Thoracic aorta (tissue), 2 donors: ENCODE results near the gene RHBDD2. TPM values are rescaled to one million over a fixed set of nuclear protein-coding genes. Genes with fewer than 3 reads are reported as not detected.

Source experiments
- ATAC-seq: fragments of 150-250 bp; one replicate; pipeline ENCODE4 v1.8.0; 2017; ENCODE audit warnings: low read depth; ENCODE audit not compliant: insufficient number of reproducible peaks, low FRiP score
- DNase-seq: peaks from one replicate; pipeline ENCODE4 v3.0.0-alpha.2; 2020; ENCODE audit warnings: low spot score
- H3K27ac ChIP-seq, 2 donors: fragments of 200-600 bp; sonication (generic); 1 replicate in 1 of 2; 2 replicates in 1 of 2; pipeline ENCODE4 v1.5.1; 2016; ENCODE audit warnings: mild to moderate bottlenecking in 2 of 2, moderate library complexity in 2 of 2
- H3K27me3 ChIP-seq: fragments of 200-600 bp; sonication (generic); replicated peaks from 2 replicates; pipeline ENCODE4 v1.6.0; 2016; ENCODE audit warnings: mild to moderate bottlenecking; ENCODE audit not compliant: insufficient read depth
- H3K36me3 ChIP-seq: fragments of 200-600 bp; sonication (generic); one replicate; pipeline ENCODE4 v1.5.1; 2016
- H3K4me1 ChIP-seq, 2 donors: fragments of 200-600 bp; sonication (generic); 1 replicate in 1 of 2; 2 replicates in 1 of 2; pipeline versions ENCODE4 v1.5.1 to v1.6.0; 2016; ENCODE audit warnings: low read depth in 2 of 2, mild to moderate bottlenecking in 1 of 2; ENCODE audit not compliant: control insufficient read depth in 1 of 2
- H3K4me3 ChIP-seq: fragments of 200-600 bp; sonication (generic); 2 replicates; pipeline ENCODE4 v1.5.1; 2016; ENCODE audit warnings: mild to moderate bottlenecking
- H3K9me3 ChIP-seq: fragments of 200-600 bp; sonication (generic); 2 replicates; pipeline ENCODE4 v1.5.1; 2016
- CTCF ChIP-seq: fragments of 200-600 bp; sonication (generic); IDR thresholded peaks from one replicate; pipeline ENCODE4 v1.5.1; 2019; ENCODE audit warnings: antibody characterized with exemption
- total RNA-seq, 2 donors: library from RNA; depleted of rRNA; stranded (reverse); fragments of >200 nt; gene quantifications; one replicate each; pipeline versions ENCODE4 v1.1.0 to v1.2.3, GENCODE V29; 2016

Gene RHBDD2
- total RNA-seq, 2 donors from 2014 or later = 36.5 to 52.4 TPM

GRCh38 chr7:75913437-75913836 is 34.6 kb downstream of the RHBDD2 start:
- Histone ChIP-seq H3K4me1 (peaks cover 20 to 31% of the 10 kb centered on the region in 2 donors), H3K36me3 (no peaks in the 10 kb centered on the region), H3K9me3 (no peaks in the 10 kb centered on the region), H3K27me3 (no peaks in the 10 kb centered on the region), H3K4me3 (no peak overlapping the region), H3K27ac (no peak overlapping the region)
- TF ChIP-seq CTCF = no peak
- DNase-seq (no peak), ATAC-seq (no peak)

- TF ChIP-seq CTCF = no peak
Measured at GRCh38 chr7:75914169-75914654, 35.4 kb downstream of the RHBDD2 start.

GRCh38 chr7:75914655-75915415 is 36.0 kb downstream of the RHBDD2 start, which contains the start of gene POR:
POR (plus strand) TSS chr7:75915155; CDS start chr7:75954002, 38,847 bp downstream.
- DNase-seq (peak; percentile 72), ATAC-seq (peak; percentile 95)
- H3K36me3 ChIP-seq = no peaks in the 10 kb centered on the region
- peak within 1 kb of the TSS; percentile 94 for H3K4me3 ChIP-seq
- no peaks in the 10 kb centered on the region for H3K27me3 ChIP-seq
- no peaks in the 10 kb centered on the region for H3K9me3 ChIP-seq
- no peak for TF ChIP-seq CTCF
- H3K27ac ChIP-seq = peak within 1 kb of the TSS; percentile 85
- peaks cover 24 to 38% of the 10 kb centered on the region in 2 donors for H3K4me1 ChIP-seq

More at GRCh38 chr7:75914169-75914654, 35.4 kb downstream of the RHBDD2 start:
- Histone ChIP-seq H3K36me3 (no peaks in the 10 kb centered on the region), H3K27me3 (no peaks in the 10 kb centered on the region), H3K27ac (peak overlapping the region; percentile 77 to 85), H3K4me1 (peaks cover 20 to 34% of the 10 kb centered on the region in 2 donors), H3K4me3 (peak overlapping the region; percentile 94), H3K9me3 (no peaks in the 10 kb centered on the region)
- peak; percentile 1 for ATAC-seq
- no peak for DNase-seq

GRCh38 chr7:75915416-75916156 is 36.8 kb downstream of the RHBDD2 start:
- peak; percentile 13 for ATAC-seq
- Histone ChIP-seq H3K4me1 (peaks cover 24 to 39% of the 10 kb centered on the region in 2 donors), H3K4me3 (peak overlapping the region; percentile 94), H3K27ac (peak overlapping the region; percentile 85), H3K36me3 (no peaks in the 10 kb centered on the region), H3K27me3 (no peaks in the 10 kb centered on the region), H3K9me3 (no peaks in the 10 kb centered on the region)
- no peak for DNase-seq
- TF ChIP-seq CTCF = no peak

GRCh38 chr7:75916259-75916658 is 37.4 kb downstream of the RHBDD2 start:
- peak overlapping the region; percentile 53 to 85 for H3K27ac ChIP-seq
- H3K27me3 ChIP-seq = no peaks in the 10 kb centered on the region
- peaks cover 24 to 39% of the 10 kb centered on the region in 2 donors for H3K4me1 ChIP-seq
- no peaks in the 10 kb centered on the region for H3K9me3 ChIP-seq
- H3K4me3 ChIP-seq = peak overlapping the region; percentile 94
- TF ChIP-seq CTCF = no peak
- ATAC-seq (no peak), DNase-seq (no peak)
- H3K36me3 ChIP-seq = peaks cover 2% of the 10 kb centered on the region
